HCT116 (cell line): ENCODE data around the gene SLC25A39. TPM values are rescaled to one million over a fixed set of nuclear protein-coding genes. Genes with fewer than 3 reads are reported as not detected.

ENCODE experiments used
- ATAC-seq: fragments of 200-7000 bp; cut with Tn5 transposase; 2 replicates; pipeline ENCODE4 v1.9.1; 2020; ENCODE audit warnings: mild to moderate bottlenecking, moderate library complexity
- BruUV-seq: library from RNA; stranded (reverse); fragments of 400-500 nt; replicated peaks from 2 replicates; lab custom pipeline; 2021; lab: Mats Ljungman, UMichigan
- CTCF ChIA-PET: fragments of 300-600 bp; sonication (Branson Sonifier 250); formaldehyde crosslinking; loops from one replicate; lab custom pipeline; 2021; ENCODE audit warnings: antibody characterized with exemption; lab: Charles Lee
- POLR2A ChIA-PET: fragments of 300-600, 350-600 bp; sonication (Branson Sonifier 250); formaldehyde crosslinking; loops from one replicate; lab custom pipeline; 2021; ENCODE audit warnings: antibody characterized with exemption; lab: Charles Lee
- RAD21 ChIA-PET, 2 experiments: fragments of 300-600 bp; sonication (Branson Sonifier 250); formaldehyde crosslinking; loops; one replicate each; lab custom pipeline; 2023; ENCODE audit warnings: low total read pairs in 2 of 2; ENCODE audit not compliant: uncharacterized antibody in 2 of 2, unreplicated experiment in 2 of 2, low non-redundant PET in 1 of 2; lab: Charles Lee
- DNase-seq: peaks from one replicate; pipeline ENCODE4 v3.0.0-alpha.2; 2010; ENCODE audit warnings: low read depth, low spot score
- H2AFZ ChIP-seq: fragments of 200-600 bp; shearing (Covaris generic), sonication (generic); 2 replicates; pipeline ENCODE4 v1.6.1; 2017; ENCODE audit warnings: low read depth, mixed run types, mixed read lengths, antibody characterized with exemption, low read length; ENCODE audit not compliant: poor library complexity, severe bottlenecking
- H3K27ac ChIP-seq: 2 replicates; pipeline ENCODE4 v1.5.1; 2012; ENCODE audit warnings: low read depth, low read length
- H3K27me3 ChIP-seq: fragments of 200-600 bp; sonication (generic); 2 replicates; pipeline ENCODE4 v1.6.1; 2016; ENCODE audit warnings: mixed run types, low read length, mixed read lengths; ENCODE audit not compliant: insufficient read depth
- H3K36me3 ChIP-seq, 2 experiments: fragments of 200-500 bp in 1 of 2; fragments of 200-600 bp in 1 of 2; sonication (Bioruptor generic) in 1 of 2; sonication (generic) in 1 of 2; 2 replicates each; pipeline versions ENCODE4 v1.5.1 to v1.6.1; 2014 to 2016; ENCODE audit warnings: low read length in 2 of 2, inconsistent platforms in 1 of 2, mixed read lengths in 1 of 2, mixed run types in 1 of 2; ENCODE audit not compliant: insufficient read depth in 2 of 2, control insufficient read depth in 1 of 2
- H3K4me1 ChIP-seq, 2 experiments: fragments of 200-600 bp in 1 of 2; sonication (generic) in 1 of 2; 2 replicates each; pipeline versions ENCODE4 v1.5.1 to v1.6.1; 2012 to 2017; ENCODE audit warnings: low read length in 2 of 2, inconsistent platforms in 1 of 2, mild to moderate bottlenecking in 1 of 2, mixed read lengths in 1 of 2, mixed run types in 1 of 2, moderate library complexity in 1 of 2; ENCODE audit not compliant: insufficient read depth in 2 of 2, control insufficient read depth in 1 of 2
- H3K4me2 ChIP-seq: fragments of 200-600 bp; sonication (generic); 2 replicates; pipeline ENCODE4 v1.6.1; 2017; ENCODE audit warnings: mixed run types, low read length, mixed read lengths
- H3K4me3 ChIP-seq, 2 experiments: fragments of 200-600 bp in 1 of 2; sonication (generic) in 1 of 2; replicated peaks in 1 of 2; 2 replicates each; pipeline ENCODE4 v1.5.1; 2011 to 2016; ENCODE audit warnings: low read length in 2 of 2, control low read depth in 1 of 2, low read depth in 1 of 2, mild to moderate bottlenecking in 1 of 2, mixed read lengths in 1 of 2, mixed run types in 1 of 2
- H3K79me2 ChIP-seq: fragments of 200-600 bp; sonication (generic); 2 replicates; pipeline ENCODE4 v1.6.1; 2017; ENCODE audit warnings: mild to moderate bottlenecking, mixed run types, low read length, moderate library complexity, mixed read lengths; ENCODE audit not compliant: insufficient read depth
- H3K9ac ChIP-seq: fragments of 200-600 bp; sonication (generic); 2 replicates; pipeline ENCODE4 v1.6.1; 2016; ENCODE audit warnings: low read length, mixed read lengths
- H3K9me2 ChIP-seq: fragments of 200-600 bp; sonication (generic), shearing (Covaris generic); 2 replicates; pipeline ENCODE4 v1.6.1; 2017; ENCODE audit warnings: mixed run types, mild to moderate bottlenecking, moderate library complexity; ENCODE audit not compliant: insufficient read depth
- H3K9me3 ChIP-seq, 2 experiments: fragments of 200-500 bp in 1 of 2; fragments of 200-600 bp in 1 of 2; sonication (Bioruptor generic) in 1 of 2; sonication (generic) in 1 of 2; 2 replicates each; pipeline ENCODE4 v1.6.1; 2014 to 2017; ENCODE audit warnings: low read length in 2 of 2, mixed read lengths in 2 of 2, inconsistent platforms in 1 of 2, low read depth in 1 of 2, mild to moderate bottlenecking in 1 of 2, mixed run types in 1 of 2, moderate library complexity in 1 of 2; ENCODE audit not compliant: control insufficient read depth in 1 of 2, insufficient read depth in 1 of 2
- H4K20me1 ChIP-seq: fragments of 200-600 bp; sonication (generic), shearing (Covaris generic); 2 replicates; pipeline ENCODE4 v1.6.1; 2017; ENCODE audit warnings: mixed run types, mild to moderate bottlenecking, moderate library complexity; ENCODE audit not compliant: insufficient read depth
- CBX3 ChIP-seq: IDR thresholded peaks from 2 replicates; pipeline ENCODE4 v1.6.1; 2012; ENCODE audit warnings: low read depth
- EGR1 ChIP-seq: IDR thresholded peaks from 2 replicates; pipeline ENCODE4 v1.6.1; 2012; ENCODE audit warnings: low read depth
- ELF1 ChIP-seq: IDR thresholded peaks from 2 replicates; pipeline ENCODE4 v1.6.1; 2012; ENCODE audit warnings: low read depth, borderline replicate concordance
- EZH2 ChIP-seq: fragments of 200-600 bp; sonication (generic); IDR thresholded peaks from 2 replicates; pipeline ENCODE4 v1.6.1; 2017; ENCODE audit warnings: antibody characterized with exemption, mixed run types
- FOSL1 ChIP-seq: IDR thresholded peaks from 2 replicates; pipeline ENCODE4 v1.6.1; 2012; ENCODE audit warnings: low read depth
- JUND ChIP-seq: IDR thresholded peaks from 2 replicates; pipeline ENCODE4 v1.6.1; 2012
- SIN3A ChIP-seq: IDR thresholded peaks from 2 replicates; pipeline ENCODE4 v1.6.1; 2012; ENCODE audit warnings: low read depth
- TCF7L2 ChIP-seq: IDR thresholded peaks from 2 replicates; pipeline ENCODE4 v1.7.0; 2011; ENCODE audit warnings: borderline replicate concordance, inconsistent platforms; ENCODE audit not compliant: insufficient read depth, insufficient read length; ENCODE audit errors: extremely low read depth
- ZBTB33 ChIP-seq: IDR thresholded peaks from 2 replicates; pipeline ENCODE4 v1.6.1; 2011; ENCODE audit warnings: mild to moderate bottlenecking, low read length, moderate library complexity; ENCODE audit not compliant: insufficient replicate concordance; ENCODE audit errors: extremely low read depth
- ZNF274 ChIP-seq: fragments of 200-500 bp; sonication (Bioruptor generic); IDR thresholded peaks from 2 replicates; pipeline ENCODE4 v1.6.1; 2014; ENCODE audit warnings: mild to moderate bottlenecking, low read depth, low read length, inconsistent platforms
- intact Hi-C: fragments of 100-400 bp; cut with micrococcal nuclease; formaldehyde crosslinking; loops from 2 replicates; pipeline ENCODE4 v1.10.0; 2022
- total RNA-seq: library from RNA; stranded (reverse); gene quantifications from one replicate; pipeline ENCODE4 v1.2.1, GENCODE V29; 2021; ENCODE audit not compliant: unreplicated experiment
- TF ChIP-seq, protein P1 (sequence below): IDR thresholded peaks from 2 replicates; pipeline ENCODE4 v1.6.1; 2012
- TF ChIP-seq, protein P2 (sequence below): IDR thresholded peaks from 2 replicates; pipeline ENCODE4 v1.6.1; 2012
- TF ChIP-seq, protein P3 (sequence below), 3 experiments: fragments of 200-600 bp in 1 of 3; sonication (generic) in 1 of 3; IDR thresholded peaks in 2 of 3; conservative IDR thresholded peaks in 1 of 3; 2 replicates each; pipeline ENCODE4 v1.5.1; 2012 to 2017; ENCODE audit warnings: low read depth in 2 of 3, low read length in 2 of 3, antibody characterized with exemption in 1 of 3, borderline replicate concordance in 1 of 3, control low read depth in 1 of 3, mild to moderate bottlenecking in 1 of 3, mixed read lengths in 1 of 3, mixed run types in 1 of 3, moderate library complexity in 1 of 3; ENCODE audit not compliant: insufficient read depth in 1 of 3

The SLC25A39 gene
- total RNA-seq, 1 experiment from 2014 or later = 326 TPM

GRCh38 chr17:44351961-44352827, 27.6 kb upstream of the SLC25A39 start:
- intact Hi-C loops = no loop called here
- Histone ChIP-seq H3K4me1 (no peaks in the 10 kb centered on the region), H3K9me3 (no peaks in the 10 kb centered on the region), H3K4me3 (no peak overlapping the region), H3K4me2 (no peak overlapping the region), H3K9ac (no peak overlapping the region), H2AFZ (no peak overlapping the region), H3K36me3 (peaks cover 0 to 4% of the 10 kb centered on the region in 2 experiments; a peak in 1 of 4 replicates), H3K27ac (no peak overlapping the region), H3K27me3 (no peaks in the 10 kb centered on the region), H4K20me1 (no peaks in the 10 kb centered on the region)
- TSS peak; percentile 57 for BruUV-seq
- ChIA-PET RAD21 (no interaction called here), CTCF (interaction anchor here (1.1 to 1.9 kb wide), 2 partner anchors 8 to 21 kb away, joined by 3 to 9 read pairs; no protein-coding TSS in a partner anchor), POLR2A (no interaction called here)
- ATAC-seq = no peak
- DNase-seq = no peak
- TF ChIP-seq ELF1 (no peak), FOSL1 (no peak), CBX3 (no peak), EGR1 (no peak), EZH2 (no peak), ZBTB33 (no peak), SIN3A (no peak), ZNF274 (no peak), JUND (no peak), TCF7L2 (no peak)
- TF ChIP-seq, protein P1, sequence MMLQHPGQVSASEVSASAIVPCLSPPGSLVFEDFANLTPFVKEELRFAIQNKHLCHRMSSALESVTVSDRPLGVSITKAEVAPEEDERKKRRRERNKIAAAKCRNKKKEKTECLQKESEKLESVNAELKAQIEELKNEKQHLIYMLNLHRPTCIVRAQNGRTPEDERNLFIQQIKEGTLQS = no peak
- TF ChIP-seq, protein P2, sequence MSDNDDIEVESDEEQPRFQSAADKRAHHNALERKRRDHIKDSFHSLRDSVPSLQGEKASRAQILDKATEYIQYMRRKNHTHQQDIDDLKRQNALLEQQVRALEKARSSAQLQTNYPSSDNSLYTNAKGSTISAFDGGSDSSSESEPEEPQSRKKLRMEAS = no peak
- TF ChIP-seq, protein P3, sequence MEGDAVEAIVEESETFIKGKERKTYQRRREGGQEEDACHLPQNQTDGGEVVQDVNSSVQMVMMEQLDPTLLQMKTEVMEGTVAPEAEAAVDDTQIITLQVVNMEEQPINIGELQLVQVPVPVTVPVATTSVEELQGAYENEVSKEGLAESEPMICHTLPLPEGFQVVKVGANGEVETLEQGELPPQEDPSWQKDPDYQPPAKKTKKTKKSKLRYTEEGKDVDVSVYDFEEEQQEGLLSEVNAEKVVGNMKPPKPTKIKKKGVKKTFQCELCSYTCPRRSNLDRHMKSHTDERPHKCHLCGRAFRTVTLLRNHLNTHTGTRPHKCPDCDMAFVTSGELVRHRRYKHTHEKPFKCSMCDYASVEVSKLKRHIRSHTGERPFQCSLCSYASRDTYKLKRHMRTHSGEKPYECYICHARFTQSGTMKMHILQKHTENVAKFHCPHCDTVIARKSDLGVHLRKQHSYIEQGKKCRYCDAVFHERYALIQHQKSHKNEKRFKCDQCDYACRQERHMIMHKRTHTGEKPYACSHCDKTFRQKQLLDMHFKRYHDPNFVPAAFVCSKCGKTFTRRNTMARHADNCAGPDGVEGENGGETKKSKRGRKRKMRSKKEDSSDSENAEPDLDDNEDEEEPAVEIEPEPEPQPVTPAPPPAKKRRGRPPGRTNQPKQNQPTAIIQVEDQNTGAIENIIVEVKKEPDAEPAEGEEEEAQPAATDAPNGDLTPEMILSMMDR (IDR thresholded peaks at IDR 0.05 in 2 of 3, conservative IDR thresholded peaks at IDR 0.05 in 1 of 3; ENCODE audit: borderline replicate concordance in 1 of 3, insufficient read depth in 1 of 3, low read depth in 2 of 3, low read length in 2 of 3) = no peak
- TF ChIP-seq, all 23 proteins: peak for 0
- Histone ChIP-seq H3K9me2 (no peaks in the 10 kb centered on the region), H3K79me2 (no peaks in the 10 kb centered on the region)
